Colonic mucosa (tissue), 4 donors: ENCODE results near the gene ELP6. TPM values are rescaled to one million over a fixed set of nuclear protein-coding genes. Genes with fewer than 3 reads are reported as not detected.

Experiments used
- DNase-seq: peaks from one replicate; pipeline ENCODE4 v3.0.0-alpha.2; 2020
- H3K27ac ChIP-seq: fragments of 200-600 bp; one replicate; pipeline ENCODE4 v1.8.0; 2021
- H3K27me3 ChIP-seq: fragments of 200-600 bp; one replicate; pipeline ENCODE4 v1.8.0; 2021
- H3K36me3 ChIP-seq: fragments of 200-600 bp; one replicate; pipeline ENCODE4 v1.8.0; 2021
- H3K4me1 ChIP-seq: fragments of 200-600 bp; one replicate; pipeline ENCODE4 v1.8.0; 2021; ENCODE audit warnings: mild to moderate bottlenecking
- H3K4me3 ChIP-seq: fragments of 200-600 bp; one replicate; pipeline ENCODE4 v1.8.0; 2021
- H3K9ac ChIP-seq, 2 donors: one replicate each; pipeline ENCODE4 v1.7.0; 2013; ENCODE audit warnings: control low read depth in 2 of 2, low read depth in 2 of 2, low read length in 2 of 2
- H3K9me3 ChIP-seq: fragments of 200-600 bp; one replicate; pipeline ENCODE4 v1.8.0; 2021
- CTCF ChIP-seq: fragments of 200-600 bp; IDR thresholded peaks from one replicate; pipeline ENCODE4 v1.8.0; 2022; ENCODE audit warnings: antibody characterized with exemption, mild to moderate bottlenecking
- intact Hi-C: fragments of 100-400 bp; cut with DNase I; formaldehyde crosslinking; loops from one replicate; pipeline ENCODE4 v1.14.1; 2022
- total RNA-seq, 2 donors: library from RNA; stranded (reverse); fragmentation: NEBNext Ultra II Directional in 1 of 2; extraction: Animal tissue kit (Norgen Biotek cat#: 25700) in 1 of 2; gene quantifications; one replicate each; pipeline ENCODE4 v1.2.1, GENCODE V29; 2021
- donor health status: healthy.
- donor health status: DM: no; HTN: no; CAD: no.
- donor health status: DM: no; HTN: no; CAD: no.

The ELP6 gene
- total RNA-seq, 2 donors from 2014 or later = 16.1 to 37.6 TPM

- Histone ChIP-seq H3K27me3 (no peaks in the 10 kb centered on the region), H3K27ac (no peak overlapping the region)
- intact Hi-C loops = no loop called here
These were observed 57.6 kb downstream of the ELP6 start for GRCh38 chr3:47455806-47456452.

GRCh38 chr3:47452453-47453215, 60.9 kb downstream of the ELP6 start:
- H3K27ac ChIP-seq = no peak overlapping the region
- intact Hi-C loops = no loop called here
- H3K9me3 ChIP-seq = no peaks in the 10 kb centered on the region

More at GRCh38 chr3:47455806-47456452, 57.6 kb downstream of the ELP6 start:
- H3K4me3 ChIP-seq = no peak overlapping the region
- H3K36me3 ChIP-seq = no peaks in the 10 kb centered on the region
- H3K9me3 ChIP-seq = no peaks in the 10 kb centered on the region
- no peak for DNase-seq
- no peak overlapping the region for H3K9ac ChIP-seq
- TF ChIP-seq CTCF = no peak
- H3K4me1 ChIP-seq = no peaks in the 10 kb centered on the region

More at GRCh38 chr3:47452453-47453215, 60.9 kb downstream of the ELP6 start:
- no peak overlapping the region for H3K4me3 ChIP-seq
- H3K27me3 ChIP-seq = no peaks in the 10 kb centered on the region
- no peaks in the 10 kb centered on the region for H3K4me1 ChIP-seq
- no peak overlapping the region for H3K9ac ChIP-seq
- no peak for TF ChIP-seq CTCF
- H3K36me3 ChIP-seq = no peaks in the 10 kb centered on the region
- no peak for DNase-seq

Other genes with a start within 250 kb of the ELP6 start
- gene KIF9, start 230.9 kb downstream of the ELP6 start, total RNA-seq = 10 to 100 TPM in 1 of 2 donors, 1 to 10 TPM in 1; 5.3 to 13.4 TPM
- gene KLHL18, start 230.8 kb downstream of the ELP6 start, total RNA-seq = 10 to 100 TPM; 22.3 to 31.6 TPM
- 10 to 100 TPM; 30.5 to 44.0 TPM for gene PTPN23, start 132.7 kb downstream of the ELP6 start, total RNA-seq
- gene SCAP, start 37.8 kb downstream of the ELP6 start, total RNA-seq = 100 to 1,000 TPM in 1 of 2 donors, 10 to 100 TPM in 1; 86.5 to 137 TPM
- under 1 TPM; 0.66 to 0.74 TPM for gene CSPG5, start 65.2 kb upstream of the ELP6 start, total RNA-seq